HEK293 (cell line): ENCODE data around the gene PPP1R10.
"Not testable (repeated sequence)": the region's sequence is repeated elsewhere in the genome, so short reads cannot be mapped to it uniquely, and the experiment has no call there.

ENCODE experiments used
- CTCF ChIA-PET: fragments of 350-600 bp; formaldehyde crosslinking; extraction: SDS; loops from one replicate; lab custom pipeline; 2021; ENCODE audit warnings: antibody characterized with exemption; lab: Yijun Ruan, JAX
- POLR2A ChIA-PET: fragments of 300-600 bp; formaldehyde crosslinking; extraction: SDS; loops from one replicate; lab custom pipeline; 2020; ENCODE audit warnings: antibody characterized with exemption, inconsistent platforms; lab: Yijun Ruan, JAX
- H3K27ac ChIP-seq: fragments of 200-500 bp; sonication (Bioruptor generic); 2 replicates; pipeline ENCODE4 v1.5.1; 2014; ENCODE audit warnings: low read depth, low read length, control low read depth, inconsistent platforms; ENCODE audit errors: extremely low read depth
- H3K36me3 ChIP-seq, 2 experiments: fragments of 200-500 bp in 1 of 2; sonication (Bioruptor generic) in 1 of 2; 1 replicate in 1 of 2; 2 replicates in 1 of 2; pipeline ENCODE4 v1.5.1; 2014 to 2017; ENCODE audit warnings: inconsistent platforms in 2 of 2, low read length in 2 of 2; ENCODE audit not compliant: control insufficient read depth in 2 of 2, insufficient read depth in 1 of 2
- H3K4me1 ChIP-seq: fragments of 200-500 bp; sonication (Bioruptor generic); 2 replicates; pipeline ENCODE4 v1.5.1; 2014; ENCODE audit warnings: mild to moderate bottlenecking, low read length, inconsistent platforms; ENCODE audit not compliant: control insufficient read depth, insufficient read depth
- H3K4me3 ChIP-seq: 2 replicates; pipeline ENCODE4 v1.5.1; 2011; ENCODE audit warnings: low read depth, mild to moderate bottlenecking, control low read depth, low read length, moderate library complexity
- H3K9me3 ChIP-seq: fragments of 200-500 bp; sonication (Bioruptor generic); 2 replicates; pipeline ENCODE4 v1.5.1; 2014; ENCODE audit warnings: low read depth, low read length, inconsistent platforms; ENCODE audit not compliant: control insufficient read depth, insufficient read depth
- EGR2 ChIP-seq: fragments of 450-650 bp; formaldehyde crosslinking; IDR thresholded peaks from 2 replicates; pipeline ENCODE4 v1.5.1; 2016; ENCODE audit warnings: low read depth, missing biosample characterization, missing genetic modification characterization
- GLI4 ChIP-seq: fragments of 450-650 bp; formaldehyde crosslinking; IDR thresholded peaks from 2 replicates; pipeline ENCODE4 v1.5.1; 2016; ENCODE audit warnings: missing biosample characterization, missing genetic modification characterization
- IKZF3 ChIP-seq: fragments of 450-650 bp; IDR thresholded peaks from 2 replicates; pipeline ENCODE4 v1.5.0; 2018; ENCODE audit warnings: missing biosample characterization, mild to moderate bottlenecking, missing genetic modification characterization, moderate library complexity
- SETDB1 ChIP-seq: IDR thresholded peaks from one replicate; pipeline ENCODE4 v1.6.1; 2017; ENCODE audit warnings: mild to moderate bottlenecking, low read length, moderate library complexity, mixed read lengths; ENCODE audit not compliant: insufficient read length
- YY2 ChIP-seq: fragments of 450-650 bp; formaldehyde crosslinking; IDR thresholded peaks from 2 replicates; pipeline ENCODE4 v1.5.1; 2016; ENCODE audit warnings: missing biosample characterization, missing genetic modification characterization
- ZBTB1 ChIP-seq: fragments of 450-650 bp; formaldehyde crosslinking; IDR thresholded peaks from 2 replicates; pipeline ENCODE4 v1.5.1; 2016; ENCODE audit warnings: missing biosample characterization, missing genetic modification characterization
- ZBTB20 ChIP-seq: fragments of 450-650 bp; formaldehyde crosslinking; IDR thresholded peaks from 2 replicates; pipeline ENCODE4 v1.5.1; 2016; ENCODE audit warnings: missing biosample characterization, missing genetic modification characterization
- ZIC2 ChIP-seq: fragments of 450-650 bp; formaldehyde crosslinking; IDR thresholded peaks from 2 replicates; pipeline ENCODE4 v1.5.1; 2016; ENCODE audit warnings: missing biosample characterization, missing genetic modification characterization
- ZNF132 ChIP-seq: fragments of 450-650 bp; formaldehyde crosslinking; IDR thresholded peaks from 2 replicates; pipeline ENCODE4 v1.5.1; 2017; ENCODE audit warnings: missing biosample characterization, missing genetic modification characterization, borderline replicate concordance
- ZNF214 ChIP-seq: fragments of 450-650 bp; formaldehyde crosslinking; IDR thresholded peaks from 2 replicates; pipeline ENCODE4 v1.5.1; 2017; ENCODE audit warnings: missing biosample characterization, mild to moderate bottlenecking, missing genetic modification characterization, borderline replicate concordance
- ZNF248 ChIP-seq: fragments of 450-650 bp; formaldehyde crosslinking; IDR thresholded peaks from 2 replicates; pipeline ENCODE4 v1.5.1; 2017; ENCODE audit warnings: missing biosample characterization, missing genetic modification characterization
- ZNF292 ChIP-seq: fragments of 450-650 bp; formaldehyde crosslinking; IDR thresholded peaks from 2 replicates; pipeline ENCODE4 v1.5.1; 2016; ENCODE audit warnings: low read depth, missing biosample characterization, missing genetic modification characterization, borderline replicate concordance
- ZNF394 ChIP-seq: fragments of 450-650 bp; formaldehyde crosslinking; IDR thresholded peaks from 2 replicates; pipeline ENCODE4 v1.5.1; 2016; ENCODE audit warnings: missing biosample characterization, missing genetic modification characterization, mild to moderate bottlenecking, moderate library complexity, borderline replicate concordance
- ZNF423 ChIP-seq: fragments of 450-650 bp; formaldehyde crosslinking; IDR thresholded peaks from 2 replicates; pipeline ENCODE4 v1.5.1; 2016; ENCODE audit warnings: missing biosample characterization, missing genetic modification characterization
- ZNF426 ChIP-seq: fragments of 450-650 bp; formaldehyde crosslinking; IDR thresholded peaks from 2 replicates; pipeline ENCODE4 v1.5.1; 2017; ENCODE audit warnings: missing biosample characterization, missing genetic modification characterization, mild to moderate bottlenecking, inconsistent platforms, moderate library complexity
- ZNF501 ChIP-seq: fragments of 450-650 bp; formaldehyde crosslinking; IDR thresholded peaks from 2 replicates; pipeline ENCODE4 v1.5.1; 2016; ENCODE audit warnings: missing biosample characterization, missing genetic modification characterization
- ZNF513 ChIP-seq: fragments of 450-650 bp; IDR thresholded peaks from 2 replicates; pipeline ENCODE4 v1.5.1; 2018; ENCODE audit warnings: missing biosample characterization, missing genetic modification characterization
- ZNF529 ChIP-seq: fragments of 450-650 bp; formaldehyde crosslinking; IDR thresholded peaks from 2 replicates; pipeline ENCODE4 v1.5.1; 2017; ENCODE audit warnings: missing genetic modification characterization, missing biosample characterization; ENCODE audit not compliant: insufficient replicate concordance
- ZNF600 ChIP-seq: fragments of 450-650 bp; formaldehyde crosslinking; IDR thresholded peaks from 2 replicates; pipeline ENCODE4 v1.5.1; 2016; ENCODE audit warnings: missing biosample characterization, missing genetic modification characterization
- ZNF664 ChIP-seq: fragments of 450-650 bp; formaldehyde crosslinking; IDR thresholded peaks from 2 replicates; pipeline ENCODE4 v1.5.1; 2016; ENCODE audit warnings: missing biosample characterization, missing genetic modification characterization
- ZNF677 ChIP-seq: fragments of 450-650 bp; IDR thresholded peaks from 2 replicates; pipeline ENCODE4 v1.5.0; 2018; ENCODE audit warnings: missing biosample characterization, mild to moderate bottlenecking, missing genetic modification characterization, moderate library complexity
- ZNF692 ChIP-seq: fragments of 450-650 bp; formaldehyde crosslinking; IDR thresholded peaks from 2 replicates; pipeline ENCODE4 v1.5.1; 2016; ENCODE audit warnings: missing biosample characterization, missing genetic modification characterization
- ZNF76 ChIP-seq: fragments of 450-650 bp; formaldehyde crosslinking; IDR thresholded peaks from 2 replicates; pipeline ENCODE4; 2016; ENCODE audit warnings: low read depth, missing biosample characterization, missing genetic modification characterization, borderline replicate concordance
- ZNF777 ChIP-seq: fragments of 450-650 bp; formaldehyde crosslinking; IDR thresholded peaks from 2 replicates; pipeline ENCODE4 v1.5.1; 2017; ENCODE audit warnings: missing biosample characterization, missing genetic modification characterization, borderline replicate concordance
- ZNF791 ChIP-seq: fragments of 450-650 bp; formaldehyde crosslinking; IDR thresholded peaks from 2 replicates; pipeline ENCODE4 v1.5.1; 2016; ENCODE audit warnings: missing biosample characterization, missing genetic modification characterization
- TF ChIP-seq, protein P1 (sequence below): fragments of 450-650 bp; formaldehyde crosslinking; IDR thresholded peaks from 2 replicates; pipeline ENCODE4 v1.5.1; 2017; ENCODE audit warnings: missing biosample characterization, missing genetic modification characterization

The PPP1R10 gene

GRCh38 chr6:30664994-30665767, 48.1 kb upstream of the PPP1R10 start:
- ChIA-PET CTCF (interaction anchor here (0.6 to 1.6 kb wide), 6 partner anchors 13 to 829 kb away, joined by 3 to 9 read pairs (median 3); no protein-coding TSS in a partner anchor), POLR2A (interaction anchor here (0.6 to 1.4 kb wide), 3 partner anchors 52 to 462 kb away, joined by 3 to 5 read pairs (median 4); no protein-coding TSS in a partner anchor)
- no peak overlapping the region for H3K27ac ChIP-seq
- no peak overlapping the region for H3K4me3 ChIP-seq
- H3K4me1 ChIP-seq, result no peaks in the 10 kb centered on the region
- peaks cover 56 to 78% of the 10 kb centered on the region in 2 experiments for H3K36me3 ChIP-seq
- no peak for TF ChIP-seq ZNF777 (tag by site-specific recombination)
- TF ChIP-seq IKZF3 (tag by site-specific recombination), result no peak
- TF ChIP-seq ZBTB1, result no peak
- TF ChIP-seq ZBTB20, result no peak
- H3K9me3 ChIP-seq, result no peaks in the 10 kb centered on the region

- peaks cover 52 to 92% of the 10 kb centered on the region in 2 experiments for H3K36me3 ChIP-seq
- not testable (repeated sequence) for H3K4me3 ChIP-seq, H3K27ac ChIP-seq, H3K4me1 ChIP-seq, H3K9me3 ChIP-seq
- CTCF ChIA-PET, result interaction anchor here (0.6 to 0.7 kb wide), 2 partner anchors 16 to 413 kb away, joined by 3 read pairs; no protein-coding TSS in a partner anchor
- POLR2A ChIA-PET, result interaction anchor here (1.1 kb wide), 1 partner anchor 15 kb away, joined by 3 read pairs; the partner anchor contains the start of gene DHX16
Measured at GRCh38 chr6:30657922-30658321, 40.9 kb upstream of the PPP1R10 start.

DNA sequence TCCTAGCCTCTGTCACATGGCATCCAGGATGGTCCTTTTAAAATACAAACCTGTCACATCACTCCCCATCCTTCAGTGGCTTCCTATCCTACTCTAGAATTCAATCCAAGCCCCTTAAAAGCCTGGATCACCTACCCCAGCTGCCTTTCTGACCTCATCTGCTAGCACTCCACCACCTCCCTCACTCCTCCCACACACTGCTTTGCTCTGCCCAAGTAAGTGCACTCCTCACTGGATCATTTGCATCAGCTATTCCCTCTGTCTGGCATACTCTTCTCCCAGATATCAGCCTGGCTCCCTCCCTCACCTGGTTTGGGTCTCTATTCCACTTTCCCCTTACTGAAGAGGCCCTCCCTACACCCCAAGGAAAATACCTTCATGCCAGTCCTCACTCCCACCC, 40.4 kb upstream of the PPP1R10 start:
- no peak overlapping the region for H3K4me3 ChIP-seq
- ChIA-PET POLR2A (interaction anchor here (1.1 to 1.6 kb wide), 2 partner anchors 15 kb away, joined by 3 to 5 read pairs; partner anchors contain the start of gene DHX16), CTCF (interaction anchor here (0.6 to 1.3 kb wide), 2 partner anchors 15 to 17 kb away, joined by 3 to 4 read pairs; partner anchors contain the start of gene DHX16)
- peaks cover 49 to 92% of the 10 kb centered on the region in 2 experiments for H3K36me3 ChIP-seq
- no peaks in the 10 kb centered on the region for H3K9me3 ChIP-seq
- H3K27ac ChIP-seq, result no peak overlapping the region
- H3K4me1 ChIP-seq, result no peaks in the 10 kb centered on the region
- TF ChIP-seq ZNF76 (tag by site-specific recombination), result no peak
- peak; percentile 67 for TF ChIP-seq ZNF600 (tag by site-specific recombination)
- peak; percentile 96 for TF ChIP-seq EGR2 (tag by site-specific recombination)
- no peak for TF ChIP-seq ZNF664 (tag by site-specific recombination)
- TF ChIP-seq ZIC2 (tag by site-specific recombination), result no peak
- TF ChIP-seq ZNF214 (tag by site-specific recombination), result no peak
- TF ChIP-seq ZNF791 (tag by site-specific recombination), result no peak
- TF ChIP-seq YY2 (tag by site-specific recombination), result no peak
- TF ChIP-seq ZNF248, result no peak
- no peak for TF ChIP-seq ZNF501 (tag by site-specific recombination)
- no peak for TF ChIP-seq ZNF692 (tag by site-specific recombination)
- no peak for TF ChIP-seq ZNF426 (tag by site-specific recombination)
- TF ChIP-seq, protein P1, sequence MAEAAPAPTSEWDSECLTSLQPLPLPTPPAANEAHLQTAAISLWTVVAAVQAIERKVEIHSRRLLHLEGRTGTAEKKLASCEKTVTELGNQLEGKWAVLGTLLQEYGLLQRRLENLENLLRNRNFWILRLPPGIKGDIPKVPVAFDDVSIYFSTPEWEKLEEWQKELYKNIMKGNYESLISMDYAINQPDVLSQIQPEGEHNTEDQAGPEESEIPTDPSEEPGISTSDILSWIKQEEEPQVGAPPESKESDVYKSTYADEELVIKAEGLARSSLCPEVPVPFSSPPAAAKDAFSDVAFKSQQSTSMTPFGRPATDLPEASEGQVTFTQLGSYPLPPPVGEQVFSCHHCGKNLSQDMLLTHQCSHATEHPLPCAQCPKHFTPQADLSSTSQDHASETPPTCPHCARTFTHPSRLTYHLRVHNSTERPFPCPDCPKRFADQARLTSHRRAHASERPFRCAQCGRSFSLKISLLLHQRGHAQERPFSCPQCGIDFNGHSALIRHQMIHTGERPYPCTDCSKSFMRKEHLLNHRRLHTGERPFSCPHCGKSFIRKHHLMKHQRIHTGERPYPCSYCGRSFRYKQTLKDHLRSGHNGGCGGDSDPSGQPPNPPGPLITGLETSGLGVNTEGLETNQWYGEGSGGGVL (tag by site-specific recombination), result no peak
- peak; percentile 63; the same call in 1 of the 2 replicates for TF ChIP-seq ZNF394
- TF ChIP-seq GLI4 (tag by site-specific recombination), result no peak
- TF ChIP-seq ZNF529 (tag by site-specific recombination), result no peak
- TF ChIP-seq ZNF292, result no peak
- TF ChIP-seq SETDB1, result no peak
- TF ChIP-seq ZNF677, result no peak
- no peak for TF ChIP-seq ZNF132 (tag by site-specific recombination)
- no peak for TF ChIP-seq ZNF513 (tag by site-specific recombination)
- no peak for TF ChIP-seq ZNF423 (tag by site-specific recombination)
